GM21526 (cell line): ENCODE data around the gene EEFSEC.

Experiments used
- ATAC-seq: cut with Tn5 transposase; IDR thresholded peaks from one replicate; pipeline ENCODE4 v1.9.1; 2021; ENCODE audit warnings: moderate library complexity; ENCODE audit not compliant: unreplicated experiment, low FRiP score

The EEFSEC gene

GRCh38 chr3:128379367-128380160 lies 226.3 kb downstream of the EEFSEC start:
- ATAC-seq: no peak

DNA sequence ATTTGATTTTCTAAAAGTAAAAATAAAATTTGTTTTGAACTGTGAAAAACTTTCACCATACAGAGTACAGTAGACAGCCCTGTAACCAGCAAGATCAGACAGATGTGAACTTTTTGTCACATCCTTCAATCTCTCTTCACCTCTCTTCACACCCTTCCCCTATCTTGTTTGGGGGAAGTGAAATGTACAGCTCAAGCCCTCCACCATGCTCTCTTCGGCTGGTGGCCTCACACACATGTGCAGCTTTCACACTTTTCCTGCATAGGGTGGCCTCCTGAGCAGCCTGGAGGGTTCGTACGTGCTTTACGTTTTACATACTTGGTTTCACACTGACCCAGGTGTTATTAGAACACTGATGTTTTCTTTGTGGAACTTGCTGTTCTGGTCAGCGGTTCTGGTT lies 227.0 kb downstream of the EEFSEC start:
- no peak for ATAC-seq

DNA sequence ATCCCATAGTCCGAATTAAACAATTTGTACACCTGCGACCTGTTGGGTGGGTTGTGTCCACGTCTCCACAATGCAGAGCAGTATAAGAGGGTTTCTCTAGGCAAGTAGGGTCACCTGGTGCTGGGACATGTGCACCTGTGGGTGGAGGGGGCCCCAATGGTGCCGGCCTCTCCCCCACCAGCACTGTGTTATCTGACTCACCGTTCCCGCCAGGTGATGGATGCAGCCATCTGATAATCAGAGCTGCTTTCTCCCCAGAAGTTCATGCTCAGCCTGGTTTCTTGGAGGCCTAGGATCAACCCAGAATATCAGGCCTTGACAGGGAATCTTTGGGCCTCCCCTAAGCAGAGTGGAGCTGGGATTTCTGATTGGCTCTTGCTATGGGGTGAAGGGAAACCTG lies 227.4 kb downstream of the EEFSEC start:
- no peak for ATAC-seq

GRCh38 chr3:128381609-128382008 lies 228.3 kb downstream of the EEFSEC start:
- ATAC-seq: no peak

- ATAC-seq: no peak
Observed at GRCh38 chr3:128382221-128382807, 229.0 kb downstream of the EEFSEC start.

DNA sequence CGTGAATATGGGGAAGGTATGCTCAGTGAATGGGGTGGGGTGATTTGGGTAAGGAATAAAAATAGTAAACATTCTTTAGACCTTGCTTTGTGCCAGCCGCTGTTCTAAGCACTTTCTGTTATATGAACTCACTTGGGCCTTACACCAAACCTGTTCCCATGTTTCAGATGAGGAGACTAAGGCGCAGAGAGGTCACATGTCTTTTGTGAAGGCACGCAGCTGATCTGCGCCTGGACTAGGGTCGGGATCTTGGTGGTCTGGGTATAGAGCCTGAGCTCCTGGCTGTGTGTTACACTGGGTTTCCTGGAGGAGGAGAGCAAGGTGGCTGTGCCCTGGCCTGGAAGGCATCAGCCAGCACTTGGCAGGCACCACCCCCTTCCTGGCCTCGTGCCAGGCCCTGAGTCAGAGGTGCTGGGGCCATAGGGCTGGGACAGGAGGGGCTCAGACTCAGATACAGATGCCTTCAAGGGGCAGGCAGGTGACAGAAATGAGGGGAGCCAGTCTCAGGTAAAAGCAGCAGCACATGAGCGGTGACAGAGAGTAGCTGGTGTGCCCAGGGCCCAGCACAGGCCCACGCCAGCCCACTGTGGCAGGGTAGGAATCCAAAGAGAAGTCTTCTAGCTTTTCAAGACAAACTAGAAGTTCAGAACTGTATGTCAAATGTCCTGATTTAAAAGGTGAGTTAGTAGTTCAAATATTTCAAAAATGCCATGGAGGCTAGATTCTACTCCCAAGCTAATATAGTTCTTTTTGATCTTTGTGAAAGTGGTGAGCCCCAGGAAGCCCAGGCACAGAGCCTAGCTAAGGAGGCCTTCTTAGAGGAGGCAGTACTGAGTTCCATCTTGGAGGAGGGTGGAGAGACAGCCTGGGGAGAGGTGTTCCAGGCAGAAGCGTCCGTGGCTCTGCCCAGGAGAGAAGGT lies 230.3 kb downstream of the EEFSEC start:
- no peak for ATAC-seq

GRCh38 chr3:128385080-128385832 lies 232.0 kb downstream of the EEFSEC start:
- no peak for ATAC-seq

DNA sequence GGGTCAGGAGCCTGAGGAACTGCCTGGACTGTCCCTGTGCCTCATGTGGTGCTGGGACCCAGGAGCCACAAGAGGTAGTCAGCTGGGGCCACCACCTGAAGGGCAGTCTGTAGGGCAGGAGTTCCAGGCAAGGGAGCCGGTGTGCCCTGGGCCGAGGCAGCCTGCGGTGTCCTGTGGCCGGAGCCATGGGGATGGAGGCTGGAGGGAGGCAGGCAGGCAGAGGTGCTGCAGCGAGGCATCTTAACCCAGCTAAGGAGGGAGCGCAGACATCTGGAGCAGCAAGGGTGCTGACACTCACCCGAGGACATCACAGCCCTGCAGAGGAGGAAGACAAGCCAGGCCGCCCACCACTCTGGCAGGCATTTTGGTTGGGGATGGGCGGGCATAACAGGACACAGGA lies 235.7 kb downstream of the EEFSEC start:
- ATAC-seq: no peak

DNA sequence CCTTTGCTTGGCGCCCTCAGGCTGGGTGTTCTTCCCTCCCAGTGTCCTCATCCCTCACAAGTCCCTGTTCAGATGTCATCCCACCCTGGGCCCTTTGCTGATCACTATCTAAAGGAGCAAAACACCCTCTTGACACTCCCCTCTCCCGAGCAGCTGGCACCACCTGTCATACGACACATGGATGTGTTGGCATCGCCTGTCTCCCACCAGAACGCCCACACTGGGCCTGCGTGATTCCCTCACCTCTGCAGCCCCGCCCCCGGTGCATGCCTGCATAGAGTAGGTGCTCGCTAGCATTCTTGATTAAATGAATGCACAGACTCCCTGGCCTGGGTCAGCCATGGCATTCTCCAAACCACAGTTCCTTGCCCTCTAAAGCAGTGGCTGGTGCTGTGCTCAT lies 237.6 kb downstream of the EEFSEC start:
- ATAC-seq: no peak

DNA sequence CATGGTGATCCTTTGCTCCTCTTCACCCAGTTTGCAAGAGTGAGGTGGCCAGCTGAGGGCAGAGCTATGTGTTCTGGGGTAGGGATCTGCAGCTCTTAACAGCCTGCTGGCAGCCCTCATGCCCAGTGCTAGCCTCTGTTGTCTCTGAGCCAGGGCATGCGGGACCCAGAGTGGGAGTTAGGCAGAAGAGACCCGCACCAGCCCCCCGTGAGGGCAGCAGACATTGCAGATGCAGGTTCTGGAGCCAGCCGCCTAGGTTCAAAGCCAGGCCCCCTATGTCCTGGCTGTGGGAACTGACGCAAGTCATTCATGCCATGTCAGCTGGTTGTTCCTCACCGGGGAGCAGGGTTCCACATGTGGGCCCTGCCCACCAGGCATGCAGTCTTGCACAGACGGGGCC lies 238.7 kb downstream of the EEFSEC start:
- ATAC-seq: no peak

DNA sequence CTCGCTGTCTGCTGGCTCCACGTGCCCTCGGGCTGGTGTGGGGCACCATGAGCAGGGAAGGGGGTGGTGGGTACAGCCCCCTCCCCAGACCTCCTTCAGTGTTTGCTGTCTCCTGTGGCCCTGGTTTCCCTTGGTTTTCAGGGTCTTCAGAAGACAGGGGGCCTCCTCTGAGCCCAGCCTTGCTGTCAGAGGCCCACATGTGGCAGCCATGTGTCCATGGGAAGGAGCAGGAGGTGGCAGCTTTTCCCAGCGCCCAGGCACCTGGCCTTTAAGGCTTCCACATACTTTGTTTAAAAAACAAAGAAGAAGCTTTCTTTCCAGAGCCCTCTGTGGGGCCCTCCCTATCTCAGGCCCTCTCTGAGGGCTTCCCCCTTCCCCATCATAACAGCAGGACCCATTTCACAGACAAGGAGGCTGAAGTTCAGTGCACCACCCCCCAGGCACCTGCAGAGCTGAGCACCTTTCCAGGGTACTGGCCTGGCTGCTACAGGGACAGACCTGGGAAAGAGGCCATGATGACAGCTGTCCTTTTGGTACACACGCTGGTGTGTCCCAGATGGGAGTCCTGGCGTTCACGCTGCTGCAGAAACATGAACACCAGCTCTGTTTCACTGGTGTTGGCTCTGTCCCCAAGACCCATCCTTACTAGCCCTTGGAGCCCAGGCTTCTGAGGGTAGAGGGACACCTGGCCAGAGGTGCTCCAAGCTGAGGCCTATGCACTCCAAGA lies 239.7 kb downstream of the EEFSEC start:
- no peak for ATAC-seq

DNA sequence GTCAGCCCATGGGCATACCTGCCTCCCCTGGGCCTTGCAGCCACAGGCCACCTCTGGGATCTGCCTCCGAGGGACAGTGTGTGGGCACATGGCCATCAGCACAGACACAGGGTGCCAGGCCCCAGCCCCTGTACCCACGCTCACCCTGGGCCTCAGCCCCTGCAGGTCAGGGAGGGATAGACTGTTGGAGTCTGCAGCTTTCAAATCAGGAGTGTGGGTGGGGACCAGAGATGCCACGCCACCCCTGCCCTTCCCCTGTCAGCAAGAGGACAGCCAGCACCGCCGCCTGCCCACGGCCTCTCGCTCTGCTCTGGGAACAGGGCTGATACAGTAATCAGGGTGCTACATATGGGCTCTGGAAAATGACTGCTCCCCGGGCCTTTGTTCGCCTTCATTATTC lies 240.8 kb downstream of the EEFSEC start:
- no peak for ATAC-seq

GRCh38 chr3:128395046-128395445 lies 241.8 kb downstream of the EEFSEC start:
- ATAC-seq: no peak

DNA sequence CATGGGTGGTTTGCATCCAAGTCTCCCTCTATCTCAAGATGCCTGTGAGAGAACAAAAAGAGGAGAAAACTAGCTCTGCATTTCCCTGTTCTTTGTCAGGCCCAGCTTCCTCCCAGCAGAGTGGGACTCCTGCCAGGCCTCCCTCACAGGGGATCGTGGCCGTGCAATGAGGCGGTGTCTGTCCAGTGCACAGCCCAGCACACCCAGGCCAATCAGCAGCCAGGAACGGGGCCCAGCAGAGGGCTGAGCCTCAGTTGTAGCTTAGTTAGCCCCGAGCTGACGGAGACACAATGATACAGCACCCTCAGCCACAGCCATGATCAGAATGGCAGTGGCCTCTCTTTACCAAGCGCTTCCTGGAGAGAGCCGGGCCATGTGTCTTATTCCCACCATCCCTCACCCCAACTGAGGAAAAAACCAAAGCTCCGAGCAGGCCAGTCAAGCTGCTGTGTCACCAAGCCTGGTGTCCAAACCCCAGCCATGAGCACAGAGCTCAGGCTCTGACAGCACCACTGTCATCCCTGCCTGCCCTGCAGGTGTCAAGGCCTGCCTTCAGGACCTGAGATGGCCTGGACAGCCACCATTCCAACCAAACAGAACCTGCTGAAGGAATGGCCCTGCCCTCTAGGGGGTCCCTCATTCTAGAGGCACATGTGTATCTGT lies 242.3 kb downstream of the EEFSEC start:
- no peak for ATAC-seq

DNA sequence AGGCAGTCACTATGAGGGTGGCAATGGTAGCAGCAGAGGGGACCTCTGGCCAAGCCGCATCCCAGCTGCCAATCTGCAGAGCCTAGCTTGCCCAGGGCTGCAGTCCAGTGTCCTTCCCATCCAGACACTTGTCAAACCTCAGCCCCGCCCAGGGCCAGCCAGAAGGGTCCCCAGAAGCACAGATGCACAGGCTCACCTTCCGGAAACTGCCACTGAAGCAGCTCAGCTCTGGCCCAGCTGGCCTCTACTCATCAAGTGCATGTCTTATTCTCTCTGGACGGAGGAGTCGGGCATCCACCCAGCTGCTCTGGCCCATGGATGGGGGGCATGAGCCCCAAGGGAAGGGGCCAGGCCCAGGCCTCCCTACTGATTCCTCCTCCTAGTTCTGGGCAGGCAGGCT lies 244.2 kb downstream of the EEFSEC start:
- ATAC-seq: no peak

GRCh38 chr3:128398586-128398985 lies 245.3 kb downstream of the EEFSEC start:
- ATAC-seq: no peak

- ATAC-seq: no peak
Observed at GRCh38 chr3:128399221-128399915, 246.1 kb downstream of the EEFSEC start.

DNA sequence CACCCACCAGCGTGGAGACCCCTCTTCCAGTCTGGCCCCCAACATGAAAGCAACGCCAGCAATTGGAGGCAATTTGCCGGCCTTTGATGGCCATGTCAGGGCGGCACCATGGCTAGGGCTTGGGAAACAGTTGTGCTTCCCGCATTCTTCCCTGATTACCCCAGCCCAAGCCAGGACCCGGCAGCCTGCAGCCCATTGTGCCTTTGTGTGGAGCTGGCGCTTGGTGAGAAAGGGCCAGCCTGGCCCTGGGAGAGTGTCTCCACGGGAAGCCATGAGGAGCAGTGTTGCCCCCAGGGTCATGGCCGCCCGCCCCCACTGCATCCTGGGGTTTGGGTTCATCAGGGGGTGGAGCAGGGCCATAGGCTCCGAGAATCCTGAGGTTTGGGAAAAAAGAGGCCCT lies 247.4 kb downstream of the EEFSEC start:
- no peak for ATAC-seq

DNA sequence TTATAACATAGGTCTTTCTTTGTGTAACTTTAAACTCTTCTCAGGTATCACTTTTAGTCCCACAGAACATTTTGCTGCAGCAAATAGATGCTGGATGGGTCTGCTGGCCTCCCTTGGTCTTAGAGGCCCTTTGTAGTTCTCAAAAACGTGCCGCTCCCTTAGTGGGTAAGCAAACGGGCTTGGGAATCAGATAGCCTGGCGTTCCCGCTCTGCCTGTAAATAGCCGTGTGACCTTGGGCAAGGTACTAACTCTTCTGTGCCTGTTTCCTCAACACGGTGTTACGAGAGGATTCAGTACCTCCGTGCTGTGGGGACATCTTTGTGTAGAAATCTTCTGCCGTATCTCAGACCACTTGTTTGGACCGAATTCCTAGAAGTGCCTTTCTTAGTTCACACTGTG lies 249.0 kb downstream of the EEFSEC start:
- ATAC-seq: no peak
